H9 (cell line): ENCODE measurements around the gene TMEM151A. TPM values are rescaled to one million over a fixed set of nuclear protein-coding genes. Genes with fewer than 3 reads are reported as not detected.

Experiments
- DNase-seq: peaks from one replicate; pipeline ENCODE4 v3.0.0-alpha.2; 2017
- H2AFZ ChIP-seq: one replicate; pipeline ENCODE4 v1.6.1; 2013; ENCODE audit warnings: mild to moderate bottlenecking, low read length, control low read depth, moderate library complexity
- H2AK5ac ChIP-seq: 2 replicates; pipeline ENCODE4 v1.6.1; 2013; ENCODE audit warnings: low read length, control low read depth, mixed read lengths; ENCODE audit not compliant: insufficient read length
- H2BK120ac ChIP-seq: one replicate; pipeline ENCODE4 v1.6.1; 2013; ENCODE audit warnings: low read depth, mild to moderate bottlenecking, low read length, control low read depth, inconsistent platforms; ENCODE audit not compliant: poor library complexity, severe bottlenecking
- H2BK12ac ChIP-seq: 2 replicates; pipeline ENCODE4 v1.6.1; 2013; ENCODE audit warnings: low read length, control low read depth, mixed read lengths, low read depth; ENCODE audit not compliant: insufficient read length
- H2BK15ac ChIP-seq: 2 replicates; pipeline ENCODE4 v1.6.1; 2013; ENCODE audit warnings: low read depth, low read length, control low read depth
- H2BK20ac ChIP-seq: one replicate; pipeline ENCODE4 v1.6.1; 2013; ENCODE audit warnings: low read depth, mild to moderate bottlenecking, low read length, control low read depth, inconsistent platforms; ENCODE audit not compliant: poor library complexity, severe bottlenecking
- H2BK5ac ChIP-seq: 2 replicates; pipeline ENCODE4 v1.6.1; 2013; ENCODE audit warnings: low read length, control low read depth, mixed read lengths; ENCODE audit not compliant: insufficient read length
- H3K14ac ChIP-seq: 2 replicates; pipeline ENCODE4 v1.6.1; 2013; ENCODE audit warnings: low read length, control low read depth; ENCODE audit not compliant: insufficient read depth
- H3K18ac ChIP-seq: 2 replicates; pipeline ENCODE4 v1.6.1; 2013; ENCODE audit warnings: low read depth, mild to moderate bottlenecking, mixed read lengths, low read length, control low read depth; ENCODE audit not compliant: insufficient read length
- H3K23ac ChIP-seq: 2 replicates; pipeline ENCODE4 v1.6.1; 2013; ENCODE audit warnings: low read length, control low read depth, mixed read lengths, low read depth; ENCODE audit not compliant: insufficient read length
- H3K23me2 ChIP-seq: 2 replicates; pipeline ENCODE4 v1.6.1; 2013; ENCODE audit warnings: low read depth, mild to moderate bottlenecking, mixed read lengths, low read length, control low read depth; ENCODE audit not compliant: insufficient read length, poor library complexity, severe bottlenecking
- H3K27ac ChIP-seq: 2 replicates; pipeline ENCODE4 v1.5.1; 2013; ENCODE audit warnings: low read length, control low read depth, mixed read lengths, low read depth; ENCODE audit not compliant: insufficient read length
- H3K27me3 ChIP-seq: 2 replicates; pipeline ENCODE4 v1.6.1; 2013; ENCODE audit warnings: low read length, control low read depth, inconsistent platforms; ENCODE audit not compliant: insufficient read depth
- H3K4ac ChIP-seq: 2 replicates; pipeline ENCODE4 v1.6.1; 2013; ENCODE audit warnings: low read depth, mild to moderate bottlenecking, control low read depth, inconsistent platforms, low read length, moderate library complexity
- H3K4me1 ChIP-seq: 2 replicates; pipeline ENCODE4 v1.6.1; 2013; ENCODE audit warnings: low read length, control low read depth, inconsistent platforms; ENCODE audit not compliant: insufficient read depth
- H3K4me2 ChIP-seq: 2 replicates; pipeline ENCODE4 v1.6.1; 2013; ENCODE audit warnings: low read length, control low read depth, mixed read lengths; ENCODE audit not compliant: insufficient read length, insufficient read depth
- H3K56ac ChIP-seq: 2 replicates; pipeline ENCODE4 v1.6.1; 2013; ENCODE audit warnings: low read depth, mild to moderate bottlenecking, mixed read lengths, low read length, control low read depth; ENCODE audit not compliant: insufficient read length
- H3K79me1 ChIP-seq: 2 replicates; pipeline ENCODE4 v1.6.1; 2013; ENCODE audit warnings: low read depth, mild to moderate bottlenecking, moderate library complexity, low read length, control low read depth, inconsistent platforms; ENCODE audit not compliant: insufficient read depth, poor library complexity, severe bottlenecking
- H3K79me2 ChIP-seq: 2 replicates; pipeline ENCODE4 v1.6.1; 2013; ENCODE audit warnings: low read length, control low read depth, inconsistent platforms; ENCODE audit not compliant: insufficient read depth
- H3K9ac ChIP-seq: 2 replicates; pipeline ENCODE4 v1.6.1; 2013; ENCODE audit warnings: low read length, control low read depth, mixed read lengths; ENCODE audit not compliant: insufficient read length; ENCODE audit errors: extremely low read depth
- H3K9me3 ChIP-seq: one replicate; pipeline ENCODE4 v1.6.1; 2013; ENCODE audit warnings: low read depth, low read length, inconsistent platforms; ENCODE audit not compliant: control insufficient read depth
- H3T11ph ChIP-seq: one replicate; pipeline ENCODE4 v1.6.1; 2013; ENCODE audit warnings: mild to moderate bottlenecking, low read length, control low read depth, inconsistent platforms
- H4K20me1 ChIP-seq: one replicate; pipeline ENCODE4 v1.6.1; 2013; ENCODE audit not compliant: control insufficient read depth, insufficient read length, insufficient read depth
- H4K5ac ChIP-seq: 2 replicates; pipeline ENCODE4 v1.6.1; 2013; ENCODE audit warnings: low read depth, mild to moderate bottlenecking, mixed read lengths, low read length, control low read depth; ENCODE audit not compliant: insufficient read length
- H4K8ac ChIP-seq: replicated peaks from 2 replicates; pipeline ENCODE4 v1.6.1; 2013; ENCODE audit warnings: low read length, control low read depth, mixed read lengths, low read depth; ENCODE audit not compliant: insufficient read length
- H4K91ac ChIP-seq: 2 replicates; pipeline ENCODE4 v1.6.1; 2013; ENCODE audit warnings: low read depth, mild to moderate bottlenecking, moderate library complexity, mixed read lengths, low read length, control low read depth; ENCODE audit not compliant: insufficient read length
- H3K27ac Mint-ChIP-seq, 3 experiments: 2 replicates in 2 of 3; 3 replicates in 1 of 3; pipeline ENCODE4 v1.8.0; 2020 to 2021; ENCODE audit warnings: mixed read lengths in 3 of 3, mild to moderate bottlenecking in 1 of 3, moderate library complexity in 1 of 3
- H3K27me3 Mint-ChIP-seq: 2 replicates; pipeline ENCODE4 v1.8.0; 2021; ENCODE audit warnings: low read depth, mild to moderate bottlenecking, moderate library complexity, mixed read lengths
- H3K36me3 Mint-ChIP-seq, 3 experiments: 2 replicates in 2 of 3; 3 replicates in 1 of 3; pipeline ENCODE4 v1.8.0; 2020 to 2021; ENCODE audit warnings: low read depth in 3 of 3, mixed read lengths in 3 of 3; ENCODE audit not compliant: insufficient read depth in 1 of 3
- H3K4me1 Mint-ChIP-seq, 2 experiments: 2 replicates each; pipeline ENCODE4 v1.8.0; 2020; ENCODE audit warnings: mixed read lengths in 2 of 2
- H3K4me3 Mint-ChIP-seq, 2 experiments: 2 replicates in 1 of 2; 3 replicates in 1 of 2; pipeline ENCODE4 v1.8.0; 2020 to 2021; ENCODE audit warnings: mild to moderate bottlenecking in 2 of 2, mixed read lengths in 2 of 2, moderate library complexity in 1 of 2
- H3K9me3 Mint-ChIP-seq, 2 experiments: 2 replicates in 1 of 2; 3 replicates in 1 of 2; pipeline ENCODE4 v1.8.0; 2020; ENCODE audit warnings: mild to moderate bottlenecking in 2 of 2, mixed read lengths in 2 of 2, moderate library complexity in 1 of 2
- WGBS: extraction: QIAGEN DNeasy Blood & Tissue Kit; methylation state at CpG from one replicate; pipeline ENCODE4 v1.1.7; 2013; ENCODE audit warnings: missing lambda C conversion rate, low lambda C conversion rate, mixed read lengths; ENCODE audit not compliant: insufficient read length; ENCODE audit errors: extremely low coverage; 5-methylcytosine and 5-hydroxymethylcytosine counted together
- total RNA-seq: library from RNA; stranded (reverse); gene quantifications from 2 replicates; pipeline ENCODE4 v1.2.1, GENCODE V29; 2021
- TF ChIP-seq, protein P1 (sequence below): fragments of 200-600 bp; sonication (generic); conservative IDR thresholded peaks from 3 replicates; pipeline ENCODE4 v1.8.0; 2021; ENCODE audit warnings: antibody characterized with exemption, mild to moderate bottlenecking

Gene TMEM151A
- total RNA-seq, 1 experiment from 2014 or later, result 1.2 TPM

GRCh38 chr11:66290330-66290621 lies 1.4 kb upstream of the TMEM151A start:
- H3K23ac ChIP-seq, result no peak overlapping the region
- H3K79me1 ChIP-seq, result no peaks in the 10 kb centered on the region
- Mint-ChIP-seq H3K36me3 (peaks cover 0 to 3% (median 2%) of the 10 kb centered on the region in 3 experiments; a peak in 5 of 7 replicates), H3K4me3 (peak overlapping the region; percentile 86 to 91), H3K27ac (peak overlapping the region in 1 of 3 experiments; percentile 30; a peak in 1 of 7 replicates), H3K4me1 (peaks cover 18 to 23% of the 10 kb centered on the region in 2 experiments), H3K9me3 (no peaks in the 10 kb centered on the region; a peak in 1 of 5 replicates), H3K27me3 (peaks cover 37% of the 10 kb centered on the region)
- H3K27ac ChIP-seq, result no peak overlapping the region
- no peak overlapping the region for H2BK15ac ChIP-seq
- peaks cover 13% of the 10 kb centered on the region for H3K23me2 ChIP-seq
- peaks cover 8% of the 10 kb centered on the region; the same call in 1 of the 2 replicates for H3K27me3 ChIP-seq
- H4K91ac ChIP-seq, result no peak overlapping the region
- no peak overlapping the region for H3K14ac ChIP-seq
- H2BK20ac ChIP-seq, result no peak overlapping the region
- peaks cover 6% of the 10 kb centered on the region for H3K4me1 ChIP-seq
- H3K4ac ChIP-seq, result no peak overlapping the region
- peak overlapping the region; percentile 62 for H3K4me2 ChIP-seq
- TF ChIP-seq, protein P1, sequence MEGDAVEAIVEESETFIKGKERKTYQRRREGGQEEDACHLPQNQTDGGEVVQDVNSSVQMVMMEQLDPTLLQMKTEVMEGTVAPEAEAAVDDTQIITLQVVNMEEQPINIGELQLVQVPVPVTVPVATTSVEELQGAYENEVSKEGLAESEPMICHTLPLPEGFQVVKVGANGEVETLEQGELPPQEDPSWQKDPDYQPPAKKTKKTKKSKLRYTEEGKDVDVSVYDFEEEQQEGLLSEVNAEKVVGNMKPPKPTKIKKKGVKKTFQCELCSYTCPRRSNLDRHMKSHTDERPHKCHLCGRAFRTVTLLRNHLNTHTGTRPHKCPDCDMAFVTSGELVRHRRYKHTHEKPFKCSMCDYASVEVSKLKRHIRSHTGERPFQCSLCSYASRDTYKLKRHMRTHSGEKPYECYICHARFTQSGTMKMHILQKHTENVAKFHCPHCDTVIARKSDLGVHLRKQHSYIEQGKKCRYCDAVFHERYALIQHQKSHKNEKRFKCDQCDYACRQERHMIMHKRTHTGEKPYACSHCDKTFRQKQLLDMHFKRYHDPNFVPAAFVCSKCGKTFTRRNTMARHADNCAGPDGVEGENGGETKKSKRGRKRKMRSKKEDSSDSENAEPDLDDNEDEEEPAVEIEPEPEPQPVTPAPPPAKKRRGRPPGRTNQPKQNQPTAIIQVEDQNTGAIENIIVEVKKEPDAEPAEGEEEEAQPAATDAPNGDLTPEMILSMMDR, result no peak
- H3K9me3 ChIP-seq, result no peaks in the 10 kb centered on the region
- no peak overlapping the region for H3K18ac ChIP-seq
- H4K8ac ChIP-seq, result no peak overlapping the region
- no peak overlapping the region for H3K9ac ChIP-seq
- H2AK5ac ChIP-seq, result no peak overlapping the region
- H3T11ph ChIP-seq, result no peak overlapping the region
- no peak overlapping the region for H2BK5ac ChIP-seq
- no peaks in the 10 kb centered on the region for H4K20me1 ChIP-seq
- DNase-seq, result no peak
- H3K56ac ChIP-seq, result no peak overlapping the region
- no peak overlapping the region for H2AFZ ChIP-seq
- no CpG with 5 or more reads among the region's 2 CpGs for WGBS
- no peak overlapping the region for H2BK12ac ChIP-seq
- H3K79me2 ChIP-seq, result peaks cover 1% of the 10 kb centered on the region; the same call in 1 of the 2 replicates
- no peak overlapping the region for H4K5ac ChIP-seq
- H2BK120ac ChIP-seq, result no peak overlapping the region
